Breast epithelium (tissue), 4 donors: Measurements from ENCODE around the gene PCDHA4. TPM values are rescaled to one million over a fixed set of nuclear protein-coding genes. Genes with fewer than 3 reads are reported as not detected.
"Not testable (repeated sequence)": the region's sequence is repeated elsewhere in the genome, so short reads cannot be mapped to it uniquely, and the experiment has no call there.

ENCODE experiments used
- DNase-seq, 2 donors: peaks; one replicate each; pipeline ENCODE4 v3.0.0-alpha.2; 2019; ENCODE audit warnings: low spot score in 2 of 2
- H3K27ac ChIP-seq, 2 donors: fragments of 200-600 bp; sonication (generic) in 1 of 2; one replicate each; pipeline ENCODE4 v1.5.1; 2016 to 2019; ENCODE audit warnings: mild to moderate bottlenecking in 1 of 2
- H3K27me3 ChIP-seq, 2 donors: fragments of 200-600 bp; sonication (generic) in 1 of 2; one replicate each; pipeline versions ENCODE4 v1.5.1 to v1.6.0; 2017 to 2019; ENCODE audit warnings: control low read depth in 1 of 2, mild to moderate bottlenecking in 1 of 2
- H3K36me3 ChIP-seq: fragments of 200-600 bp; one replicate; pipeline ENCODE4 v1.5.1; 2019
- H3K4me1 ChIP-seq, 2 donors: fragments of 200-600 bp; sonication (generic); one replicate each; pipeline ENCODE4 v1.5.1; 2016 to 2019; ENCODE audit warnings: control low read depth in 1 of 2
- H3K4me3 ChIP-seq, 3 donors: fragments of 200-600 bp; sonication (generic); 1 replicate in 2 of 3; 2 replicates in 1 of 3; pipeline ENCODE4 v1.5.1; 2016 to 2019; ENCODE audit warnings: mild to moderate bottlenecking in 3 of 3, moderate library complexity in 2 of 3
- H3K9me3 ChIP-seq, 2 donors: fragments of 200-600 bp; sonication (generic) in 1 of 2; one replicate each; pipeline ENCODE4 v1.5.1; 2016 to 2019; ENCODE audit warnings: control low read depth in 1 of 2
- CTCF ChIP-seq, 3 donors: fragments of 450-650 bp; IDR thresholded peaks; one replicate each; pipeline ENCODE4 v1.5.1; 2016 to 2017; ENCODE audit warnings: antibody characterized with exemption in 3 of 3, mild to moderate bottlenecking in 3 of 3, moderate library complexity in 3 of 3
- POLR2A ChIP-seq: fragments of 450-650 bp; IDR thresholded peaks from one replicate; pipeline ENCODE4 v1.6.1; 2016; ENCODE audit warnings: antibody characterized with exemption, mild to moderate bottlenecking, moderate library complexity
- POLR2AphosphoS5 ChIP-seq, 3 donors: sonication (generic); formaldehyde crosslinking; IDR thresholded peaks; one replicate each; pipeline ENCODE4 v1.6.1; 2017; ENCODE audit warnings: antibody characterized with exemption in 3 of 3
- intact Hi-C: fragments of 100-400 bp; cut with DNase I; formaldehyde crosslinking; loops from one replicate; pipeline ENCODE4 v1.15.1; 2023; ENCODE audit warnings: low total_unique reads
- total RNA-seq, 3 donors: library from RNA; depleted of rRNA; stranded (reverse); fragments of >200 nt; gene quantifications; one replicate each; pipeline ENCODE4 v1.1.0, GENCODE V29; 2016

PCDHA4 gene
- total RNA-seq, 3 donors from 2014 or later: 0.64 to 5.4 (median 2.6) TPM

- Histone ChIP-seq H3K36me3 (no peaks in the 10 kb centered on the region), H3K4me3 (peak within 1 kb of the TSS in 2 of 3 donors; percentile 41 to 62), H3K27ac (peak within 1 kb of the TSS in 1 of 2 donors; percentile 25), H3K9me3 (peaks cover 35 to 66% of the 10 kb centered on the region in 2 donors), H3K4me1 (no peaks in the 10 kb centered on the region), H3K27me3 (no peaks in the 10 kb centered on the region)
- intact Hi-C loops: no loop called here
- DNase-seq: no peak
- no peak for TF ChIP-seq POLR2A
- TF ChIP-seq CTCF (IDR thresholded peaks at IDR 0.05): no peak
- no peak for TF ChIP-seq POLR2AphosphoS5 (IDR thresholded peaks at IDR 0.05)
Observed at GRCh38 chr5:140827704-140828361, 21.0 kb downstream of the PCDHA4 start, which contains the start of gene PCDHA6. TSS of gene PCDHA6 (plus strand) at chr5:140827960. CDS start at chr5:140828092, 132 bp downstream.

GRCh38 chr5:140828362-140828737, 21.5 kb downstream of the PCDHA4 start:
- H3K9me3 ChIP-seq: peaks cover 30 to 65% of the 10 kb centered on the region in 2 donors
- no peak for DNase-seq
- H3K4me1 ChIP-seq: no peaks in the 10 kb centered on the region
- H3K27ac ChIP-seq: peak overlapping the region in 1 of 2 donors; percentile 25
- no peaks in the 10 kb centered on the region for H3K36me3 ChIP-seq
- H3K27me3 ChIP-seq: no peaks in the 10 kb centered on the region
- H3K4me3 ChIP-seq: peak overlapping the region in 2 of 3 donors; percentile 41 to 62
- TF ChIP-seq POLR2A (no peak), POLR2AphosphoS5 (IDR thresholded peaks at IDR 0.05) (no peak)
- intact Hi-C loops: no loop called here

GRCh38 chr5:140829511-140830501, 22.9 kb downstream of the PCDHA4 start:
- H3K27me3 ChIP-seq, H3K36me3 ChIP-seq, H3K27ac ChIP-seq, DNase-seq, H3K4me1 ChIP-seq, H3K4me3 ChIP-seq, intact Hi-C loops: not testable (repeated sequence)
- peaks cover 33 to 74% of the 10 kb centered on the region in 2 donors for H3K9me3 ChIP-seq

- Histone ChIP-seq H3K27me3 (no peaks in the 10 kb centered on the region), H3K36me3 (no peaks in the 10 kb centered on the region), H3K9me3 (peaks cover 41 to 62% of the 10 kb centered on the region in 2 donors), H3K27ac (no peak within 1 kb of the TSS), H3K4me3 (peak within 1 kb of the TSS in 1 of 3 donors; percentile 10), H3K4me1 (no peaks in the 10 kb centered on the region)
- intact Hi-C loops: no loop called here
- no peak for DNase-seq
- TF ChIP-seq POLR2AphosphoS5 (IDR thresholded peaks at IDR 0.05) (no peak), CTCF (IDR thresholded peaks at IDR 0.05) (no peak), POLR2A (no peak)
Observed at GRCh38 chr5:140833993-140834392, 27.1 kb downstream of the PCDHA4 start, which contains the start of gene PCDHA7. TSS of gene PCDHA7 (plus strand) at chr5:140834269. CDS start at chr5:140834384, 115 bp downstream.

- Histone ChIP-seq H3K9me3 (peaks cover 37 to 57% of the 10 kb centered on the region in 2 donors), H3K4me3 (peak overlapping the region in 1 of 3 donors; percentile 10)
- intact Hi-C loops, H3K27ac ChIP-seq, DNase-seq, H3K36me3 ChIP-seq, H3K27me3 ChIP-seq, H3K4me1 ChIP-seq: not testable (repeated sequence)
Observed at GRCh38 chr5:140834439-140835008, 27.7 kb downstream of the PCDHA4 start.

GRCh38 chr5:140835622-140836510, 29.0 kb downstream of the PCDHA4 start:
- DNase-seq: no peak
- Histone ChIP-seq H3K36me3 (no peaks in the 10 kb centered on the region), H3K9me3 (peaks cover 28 to 62% of the 10 kb centered on the region in 2 donors), H3K27me3 (no peaks in the 10 kb centered on the region), H3K27ac (no peak overlapping the region), H3K4me3 (no peak overlapping the region), H3K4me1 (no peaks in the 10 kb centered on the region)
- intact Hi-C loops: no loop called here
- TF ChIP-seq POLR2AphosphoS5 (IDR thresholded peaks at IDR 0.05) (no peak), POLR2A (no peak)
